GM19452 (cell line): ENCODE results near the gene MIPOL1.
"Not testable (repeated sequence)": the region's sequence is repeated elsewhere in the genome, so short reads cannot be mapped to it uniquely, and the experiment has no call there.

ENCODE experiments used
- ATAC-seq: cut with Tn5 transposase; IDR thresholded peaks from one replicate; pipeline ENCODE4 v1.9.1; 2021; ENCODE audit not compliant: unreplicated experiment

MIPOL1 gene

DNA sequence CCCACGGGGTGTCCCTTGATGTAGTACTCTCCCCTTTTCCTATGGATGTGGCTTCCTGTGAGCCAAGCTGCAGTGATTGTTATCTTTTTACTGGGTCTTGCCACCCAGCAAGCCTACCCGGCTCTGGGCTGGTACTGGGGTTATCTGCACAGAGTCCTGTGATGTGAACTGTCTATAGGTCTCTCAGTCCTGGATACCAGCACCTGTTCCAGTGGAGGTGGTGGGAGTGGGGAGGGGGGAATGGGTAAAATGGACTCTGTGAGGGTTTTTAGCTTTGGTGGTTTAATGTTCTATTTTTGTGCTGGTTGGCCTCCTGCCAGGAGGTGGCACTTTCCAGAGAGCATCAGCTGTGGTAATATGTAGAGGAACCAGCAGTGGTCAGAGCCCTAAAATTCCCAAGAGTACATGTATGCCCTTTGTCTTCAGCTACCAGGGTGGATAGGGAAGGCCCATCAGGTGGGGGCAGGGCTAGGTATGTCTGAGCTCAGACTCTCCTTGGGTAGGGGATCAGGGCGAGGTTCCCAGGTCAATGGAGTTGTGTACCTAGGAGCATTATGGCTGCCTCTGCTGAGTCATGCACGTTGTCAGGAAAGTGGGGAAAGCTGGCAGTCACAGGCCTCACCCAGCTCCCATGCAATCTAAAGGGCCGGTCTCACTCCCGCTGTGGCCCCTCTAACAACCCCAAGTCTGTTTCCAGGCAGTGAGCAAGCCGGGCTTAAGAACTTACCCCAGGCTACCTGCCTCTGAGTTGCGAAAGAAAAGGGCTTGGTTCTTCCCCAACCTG is 199.6 kb downstream of the MIPOL1 start:
- ATAC-seq: not testable (repeated sequence)

DNA sequence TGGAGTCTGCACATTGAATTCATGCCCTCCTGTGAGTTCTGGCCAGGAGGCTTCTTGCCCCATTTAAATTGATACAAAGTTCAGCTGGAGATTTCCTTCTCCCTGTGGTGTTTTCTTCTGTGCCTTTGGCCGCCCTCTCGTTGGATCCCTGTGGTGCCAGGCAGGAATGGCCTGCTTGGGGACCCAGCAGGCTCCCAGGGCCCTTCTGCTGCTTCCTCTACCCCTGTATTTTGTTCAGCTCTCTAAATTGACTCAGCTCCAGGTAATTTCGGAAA is 200.1 kb downstream of the MIPOL1 start:
- ATAC-seq: no peak

DNA sequence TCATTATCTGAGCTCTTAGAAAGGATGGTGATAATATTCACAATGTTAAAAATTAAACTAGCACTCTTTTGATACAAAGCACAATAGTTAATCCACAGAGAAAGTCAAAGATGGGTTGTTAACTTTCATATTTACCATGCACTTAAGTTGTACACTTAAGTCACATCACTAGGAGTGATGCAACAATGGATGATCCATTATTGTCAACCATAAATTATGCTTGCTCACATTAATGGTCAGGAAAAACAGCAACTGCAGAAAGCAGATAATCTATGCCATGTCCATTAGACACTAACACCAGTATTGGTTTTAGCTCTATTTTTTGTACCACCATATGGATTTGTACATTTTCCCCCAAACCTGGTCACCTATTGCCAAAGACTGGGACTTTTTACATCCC is 201.8 kb downstream of the MIPOL1 start:
- no peak for ATAC-seq

DNA sequence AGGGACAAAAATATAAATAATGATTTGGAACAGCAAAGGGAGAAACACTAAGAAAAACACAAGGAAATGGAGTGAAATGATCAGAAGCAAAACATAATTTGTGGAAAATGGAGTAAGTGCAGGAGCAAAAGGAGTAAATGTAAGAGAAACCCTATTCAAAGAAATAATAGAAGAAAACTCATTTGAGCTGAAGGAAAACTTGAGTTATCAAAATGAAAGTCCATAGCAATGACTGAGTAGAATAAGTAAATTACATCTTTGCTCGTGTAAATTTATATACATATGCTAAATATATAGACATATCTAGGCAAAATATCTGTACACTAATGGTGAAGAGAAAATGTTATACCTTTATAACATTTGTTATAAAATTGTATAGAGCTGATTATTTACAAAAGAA is 203.4 kb downstream of the MIPOL1 start:
- ATAC-seq: no peak

DNA sequence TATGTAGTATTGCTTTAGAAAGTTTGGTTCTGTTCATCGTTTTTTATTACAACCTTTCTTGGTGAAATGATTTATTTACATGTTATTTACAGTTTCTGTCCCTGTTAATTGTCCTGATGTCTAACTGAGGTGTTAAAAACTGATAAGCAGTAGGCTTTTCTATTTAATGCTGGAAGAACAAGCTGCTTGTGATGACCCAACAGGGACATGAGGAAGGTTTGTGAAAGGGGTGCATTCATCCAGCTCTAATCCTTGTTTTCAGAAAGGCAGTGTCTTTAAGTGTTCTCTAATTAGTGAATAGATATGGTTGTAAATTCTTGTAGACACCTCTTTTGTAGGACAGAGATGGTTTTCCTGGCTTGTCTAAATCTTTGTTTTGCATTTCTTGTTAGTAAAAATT is 205.9 kb downstream of the MIPOL1 start:
- ATAC-seq: no peak

DNA sequence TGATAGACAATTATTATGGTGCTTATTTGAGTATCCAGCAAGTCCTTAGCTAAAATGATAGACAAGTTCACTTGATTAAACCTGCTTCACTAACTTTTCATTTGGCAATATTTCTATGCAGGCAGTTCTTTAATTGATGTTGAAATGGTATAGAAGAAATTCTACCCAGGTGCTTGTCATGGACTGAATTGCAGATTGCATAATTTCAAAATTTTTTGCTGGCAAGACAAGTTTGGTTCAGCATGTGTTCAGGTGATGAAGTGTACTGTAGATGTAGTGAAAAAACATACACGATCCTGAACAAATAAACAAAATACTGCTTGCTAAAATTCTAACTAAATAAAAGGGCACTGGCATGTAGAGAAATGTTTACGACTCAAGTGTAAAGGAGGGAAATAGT is 208.4 kb downstream of the MIPOL1 start:
- ATAC-seq: no peak

DNA sequence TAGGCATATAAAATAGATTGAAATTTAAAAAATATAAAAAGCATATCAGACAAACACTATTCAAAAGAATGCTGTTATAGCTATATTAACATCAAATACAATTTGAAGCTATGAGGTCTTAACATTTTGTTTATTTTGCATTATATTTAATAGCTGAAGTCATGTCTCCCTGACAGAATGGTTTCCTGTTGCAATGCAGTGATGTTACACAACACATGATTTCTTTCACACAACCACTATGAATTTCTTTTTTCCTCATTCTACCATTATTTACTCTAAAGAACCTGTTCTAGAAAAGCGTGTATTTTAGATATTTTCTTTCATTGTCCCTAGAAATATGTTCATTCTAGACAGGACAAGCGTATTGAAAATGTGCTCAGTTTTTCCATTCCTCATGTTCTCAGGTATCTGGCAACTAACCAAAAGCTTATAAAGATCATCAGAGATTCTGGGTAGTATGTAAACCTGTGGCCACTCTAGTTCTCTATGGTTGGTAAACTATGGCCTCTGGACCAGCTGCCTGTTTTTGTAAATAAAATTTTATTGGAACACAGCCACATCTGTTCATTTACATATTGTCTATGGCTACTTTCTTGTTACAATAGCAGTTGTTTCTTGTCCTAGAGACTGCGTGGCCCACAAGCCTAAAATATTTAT is 213.5 kb downstream of the MIPOL1 start:
- ATAC-seq: no peak

DNA sequence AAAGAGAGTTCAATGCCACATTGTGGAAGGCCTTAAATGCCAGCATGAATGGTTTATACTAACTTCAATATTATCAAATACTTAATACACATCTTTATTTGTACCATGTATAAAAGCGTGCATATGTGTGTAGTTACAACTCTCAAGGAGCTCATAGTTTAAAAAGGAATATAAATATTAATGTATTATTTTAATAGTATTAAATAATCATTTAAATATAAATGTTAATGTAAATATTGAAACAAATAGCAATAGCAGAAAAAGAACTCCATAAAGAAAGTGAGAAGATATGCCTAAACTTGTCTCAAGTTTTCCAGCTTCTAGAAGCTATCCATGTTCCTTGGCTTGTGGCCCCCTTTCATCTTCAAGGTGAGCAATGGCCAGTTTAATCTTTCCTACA is 215.3 kb downstream of the MIPOL1 start:
- no peak for ATAC-seq

DNA sequence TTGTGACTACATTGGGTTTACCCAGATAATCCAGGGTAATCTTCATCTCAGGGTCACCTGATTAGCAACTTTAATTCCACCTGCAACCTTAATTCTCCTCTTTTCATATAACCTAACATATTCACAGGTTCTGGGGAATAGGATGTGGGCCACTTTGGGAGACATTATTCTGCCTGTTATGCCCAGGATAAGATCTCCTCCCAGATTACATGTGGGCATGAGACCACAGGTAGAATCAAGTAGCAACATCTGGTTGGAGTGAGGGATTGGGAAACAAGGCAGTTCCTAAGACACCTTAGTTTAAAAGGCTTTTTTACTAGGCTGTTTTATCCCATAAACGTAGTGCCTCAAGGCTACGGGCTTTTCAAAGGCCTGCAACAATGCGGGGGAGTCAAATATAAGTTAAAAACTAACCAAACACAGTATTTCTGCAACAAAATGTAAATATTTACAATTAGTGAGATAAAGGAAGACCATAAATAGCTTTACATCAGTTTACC is 215.8 kb downstream of the MIPOL1 start:
- no peak for ATAC-seq

DNA sequence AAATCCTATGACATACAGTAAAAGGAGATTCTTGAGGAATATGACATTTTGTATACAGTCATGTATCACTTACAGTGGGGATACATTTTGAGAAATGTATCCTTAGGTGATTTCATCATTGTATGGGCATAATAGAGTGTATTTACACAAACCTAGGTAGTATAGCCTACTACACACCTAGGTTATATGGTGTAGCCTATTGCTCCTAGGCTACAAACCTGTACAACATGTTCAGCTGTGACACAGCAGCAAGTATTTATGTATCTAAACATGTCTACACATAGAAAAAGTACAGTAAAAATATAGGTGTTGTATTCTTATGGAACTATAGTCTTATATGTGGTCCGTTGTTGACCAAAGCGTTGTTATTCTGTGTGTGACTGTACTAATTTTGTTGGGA is 218.5 kb downstream of the MIPOL1 start:
- no peak for ATAC-seq

DNA sequence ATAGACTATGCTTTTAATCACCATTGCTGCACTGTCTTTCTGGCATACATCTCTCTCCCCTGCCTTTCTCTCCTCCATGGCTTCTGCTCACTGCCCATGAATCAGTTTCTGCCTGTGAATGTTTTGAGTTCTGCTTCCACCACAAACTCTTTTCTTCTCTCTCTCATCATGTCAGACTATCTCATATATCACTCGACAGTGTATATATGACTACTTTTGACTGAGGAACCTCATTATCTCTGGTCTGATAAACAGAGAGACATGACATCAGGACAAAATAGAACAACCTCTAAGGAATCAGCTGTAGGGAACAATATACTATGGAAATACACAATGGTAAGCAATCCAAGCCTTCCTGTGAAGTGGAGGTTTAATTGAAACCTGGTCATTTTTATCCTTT is 219.4 kb downstream of the MIPOL1 start:
- ATAC-seq: no peak

DNA sequence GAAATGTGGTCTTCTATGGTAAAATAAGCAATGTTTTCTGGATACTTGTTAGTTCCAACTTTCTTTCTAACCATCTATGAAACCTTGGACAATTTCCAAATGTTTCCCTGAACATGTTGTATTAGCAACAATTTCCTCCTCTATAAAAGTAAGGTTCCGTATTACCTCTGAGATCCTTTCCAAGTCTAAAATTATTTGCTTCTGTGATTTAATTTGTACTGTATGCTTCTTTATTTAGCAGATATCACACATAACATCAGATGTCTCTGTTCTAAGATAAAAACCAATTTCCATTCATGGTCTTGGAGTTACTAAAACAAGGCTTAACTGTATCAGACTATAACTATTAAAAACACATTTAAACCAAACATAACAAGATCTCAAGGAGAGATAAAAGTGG is 220.1 kb downstream of the MIPOL1 start:
- ATAC-seq: no peak

DNA sequence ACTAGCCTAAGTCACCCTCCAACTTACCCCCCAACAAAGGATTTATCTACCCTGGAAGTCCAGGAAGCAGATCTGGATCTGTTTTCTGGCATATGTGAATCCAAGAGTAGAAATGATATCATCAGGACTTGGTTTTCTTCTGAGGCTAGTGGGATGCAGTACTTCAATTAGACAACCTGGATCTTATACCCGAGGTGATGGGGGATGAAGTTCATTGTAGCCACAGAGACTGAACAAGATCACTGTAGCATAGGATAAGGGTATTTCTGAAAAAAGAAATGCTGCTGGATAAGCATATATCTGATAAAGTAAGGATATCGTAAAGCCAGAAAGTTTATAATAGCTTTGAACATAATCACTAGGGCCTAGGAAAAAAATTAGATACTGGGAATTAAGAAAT is 222.9 kb downstream of the MIPOL1 start:
- no peak for ATAC-seq

DNA sequence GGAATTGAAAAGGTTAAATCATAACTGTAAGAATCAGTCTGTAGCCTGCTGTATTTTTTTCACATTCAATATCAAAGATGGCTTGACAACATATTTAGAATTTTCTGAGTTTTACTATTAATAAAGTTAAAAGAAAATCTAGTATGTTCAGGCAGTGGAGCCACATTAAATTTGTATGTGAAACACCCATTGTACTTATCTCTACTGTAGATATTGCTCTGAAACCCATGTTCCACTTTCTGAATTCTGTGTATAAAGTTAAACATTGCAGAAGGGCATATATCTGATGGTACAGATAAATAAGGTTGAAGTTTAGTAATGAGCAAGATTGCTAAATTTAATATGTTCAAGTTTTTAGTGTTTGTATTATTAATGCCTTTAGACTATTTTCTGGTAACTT is 224.6 kb downstream of the MIPOL1 start:
- no peak for ATAC-seq

DNA sequence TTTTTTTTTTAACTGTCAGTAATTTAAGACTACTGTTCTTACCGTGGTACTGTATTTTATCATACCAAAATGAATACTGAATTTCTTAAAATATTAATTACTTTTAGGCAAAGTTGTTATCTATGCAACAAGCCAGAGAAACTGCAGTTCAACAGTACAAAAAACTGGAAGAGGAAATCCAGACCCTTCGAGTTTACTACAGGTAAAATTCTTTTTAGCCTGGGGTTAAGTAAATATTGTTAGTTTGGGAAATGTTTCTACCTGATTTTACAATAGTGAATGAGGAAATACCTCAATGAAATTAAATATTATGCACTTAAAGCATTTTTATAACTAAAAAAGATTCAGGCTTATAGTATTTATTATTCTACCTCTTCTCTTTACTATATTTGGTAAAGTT is 225.0 kb downstream of the MIPOL1 start:
- no peak for ATAC-seq

DNA sequence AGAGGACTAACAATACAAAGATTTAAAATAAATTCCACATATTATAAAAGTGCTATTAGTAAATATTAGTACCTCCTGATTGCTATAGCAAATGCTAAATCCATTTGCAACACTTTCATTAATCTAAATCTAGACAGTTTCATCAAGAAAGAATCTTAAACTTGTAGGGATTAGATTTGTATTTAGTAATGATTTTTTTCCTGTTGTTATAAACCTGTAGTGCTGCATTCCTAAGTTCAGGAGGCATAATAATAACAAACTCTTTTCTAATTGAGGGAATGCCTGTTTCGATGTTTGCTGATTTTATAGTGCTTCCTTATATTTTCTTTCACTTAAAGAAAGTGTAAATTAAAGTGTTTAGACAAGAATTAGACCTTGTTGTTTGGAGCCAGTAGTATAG is 231.2 kb downstream of the MIPOL1 start:
- ATAC-seq: no peak

DNA sequence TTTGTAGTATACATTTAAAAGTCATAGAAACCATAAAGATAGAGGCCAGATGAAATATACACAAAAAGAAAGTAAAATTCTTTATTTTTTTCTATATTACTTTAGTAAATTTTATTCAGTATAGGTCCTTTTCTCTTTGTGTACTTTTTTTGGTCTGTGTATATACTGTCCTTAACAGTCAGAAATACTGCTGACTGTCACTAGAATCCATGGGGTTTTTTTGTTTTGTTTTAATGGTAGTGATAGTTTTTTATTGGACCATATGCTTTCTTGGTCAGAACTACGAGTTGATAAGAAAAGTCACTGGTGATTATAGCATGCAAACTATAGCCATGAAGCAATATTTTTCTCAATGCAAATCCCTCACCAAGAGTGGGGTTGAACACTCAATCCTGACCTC is 231.9 kb downstream of the MIPOL1 start:
- no peak for ATAC-seq

DNA sequence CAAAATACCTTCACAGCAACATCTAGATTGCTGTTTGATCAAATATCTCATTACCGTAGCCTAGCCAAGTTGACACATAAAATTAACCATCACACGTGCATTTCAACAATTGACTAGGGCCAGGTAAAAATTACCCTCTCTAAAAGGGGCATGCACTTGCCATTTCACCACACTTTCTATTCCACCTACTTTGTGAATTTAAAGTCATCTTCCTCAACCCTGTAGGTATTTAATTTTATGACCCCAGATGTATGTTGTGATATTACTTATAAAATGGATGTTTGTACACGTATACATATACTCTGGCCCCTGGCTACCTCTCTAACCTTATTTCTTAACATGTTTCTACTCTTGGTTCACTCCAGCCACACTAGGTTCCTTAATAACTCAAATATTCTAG is 237.1 kb downstream of the MIPOL1 start:
- ATAC-seq: no peak

DNA sequence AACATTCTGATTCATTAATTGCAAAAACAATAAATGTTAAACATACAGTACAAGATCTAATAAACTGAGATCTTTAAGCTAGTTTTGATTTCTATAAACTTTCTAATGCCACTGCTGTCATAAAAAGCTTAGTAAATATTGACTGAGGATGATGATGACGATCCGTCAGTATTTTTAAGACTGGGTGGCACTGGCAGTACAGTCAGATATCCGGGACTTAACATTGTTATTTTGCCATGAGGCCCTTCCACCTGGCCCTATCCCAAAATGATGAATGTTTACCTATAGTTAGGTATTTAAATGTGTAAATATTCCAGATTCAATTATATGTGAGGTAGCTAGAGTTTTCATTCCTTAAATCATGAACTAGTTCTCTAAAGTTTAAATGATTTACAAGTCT is 238.8 kb downstream of the MIPOL1 start:
- ATAC-seq: no peak

DNA sequence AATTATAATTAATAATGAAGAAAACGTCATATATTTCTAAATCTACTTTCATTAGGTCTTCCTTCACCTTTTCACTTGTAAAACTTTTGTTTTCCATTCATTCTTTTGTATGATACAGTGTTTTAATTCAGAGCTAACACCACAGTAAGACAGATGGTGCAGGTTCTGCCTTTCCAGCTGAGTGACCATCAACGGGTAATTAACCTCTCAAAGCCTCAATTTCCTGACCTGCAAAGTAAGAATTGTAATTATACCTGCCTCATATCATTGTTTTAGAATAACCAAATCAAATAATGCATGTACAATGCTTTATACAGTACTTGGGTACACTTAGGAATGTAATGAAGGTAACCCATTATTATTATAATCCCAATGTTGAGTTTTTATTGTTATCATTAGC is 239.8 kb downstream of the MIPOL1 start:
- ATAC-seq: no peak

DNA sequence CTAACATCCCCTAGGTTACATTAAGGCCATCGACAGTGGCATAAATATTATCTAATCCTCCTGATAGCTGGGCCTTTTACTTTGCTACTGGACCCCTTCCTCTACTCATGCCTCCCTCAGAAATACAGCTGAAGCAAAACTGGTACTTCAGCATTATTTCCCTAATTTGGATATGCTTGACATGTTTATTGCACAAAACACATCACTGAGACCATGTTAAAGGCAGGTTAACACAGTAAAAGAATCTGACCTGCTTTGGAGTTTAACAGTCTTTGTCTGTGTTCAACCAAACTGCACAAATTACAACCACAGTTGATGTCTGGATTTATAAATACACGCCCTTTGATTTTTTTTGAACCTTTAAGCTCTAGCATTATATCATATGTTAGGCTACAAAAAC is 240.7 kb downstream of the MIPOL1 start:
- no peak for ATAC-seq

DNA sequence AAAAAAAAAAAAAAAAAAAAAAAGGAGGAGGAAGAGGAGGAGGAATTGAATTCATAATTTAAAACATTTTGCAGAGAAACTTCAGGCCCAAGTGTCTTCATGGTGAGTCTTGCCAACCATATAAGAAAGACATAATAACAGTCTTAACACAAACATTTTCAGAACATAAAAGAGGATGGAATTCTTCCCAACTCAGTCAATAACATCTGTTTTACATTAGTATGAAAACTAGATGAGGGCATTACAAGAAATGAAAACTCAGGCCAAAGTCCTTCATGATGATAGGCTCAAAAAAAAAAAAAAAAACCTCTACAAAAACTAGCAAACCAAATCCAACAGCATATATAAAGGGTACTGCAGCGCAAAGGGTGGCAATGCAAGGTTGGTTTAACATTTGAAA is 245.7 kb downstream of the MIPOL1 start:
- ATAC-seq: no peak

DNA sequence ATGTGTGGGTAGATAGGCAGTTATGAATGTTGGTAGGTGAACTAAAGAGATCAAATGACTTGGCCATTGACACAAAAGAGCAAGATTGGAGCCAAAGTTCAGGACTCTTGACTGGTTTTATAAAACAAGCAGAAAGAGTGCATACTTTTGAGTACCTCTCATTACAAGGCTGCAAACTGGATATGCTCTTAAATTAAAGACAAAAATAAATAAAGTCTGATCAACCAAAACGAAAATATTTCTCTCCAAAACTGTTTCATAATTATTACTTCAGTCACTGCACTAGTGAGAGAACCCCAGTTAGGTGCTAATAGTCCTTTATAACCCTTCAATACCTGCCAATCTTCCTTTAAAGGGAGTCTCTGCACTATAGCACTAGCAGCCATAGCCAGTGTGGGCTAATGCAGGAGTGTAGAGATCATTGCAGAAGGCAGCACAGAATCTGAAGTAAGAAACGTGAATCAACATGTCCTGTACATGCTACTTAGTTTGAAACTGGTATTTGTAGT is 250.2 kb downstream of the MIPOL1 start:
- no peak for ATAC-seq
